ENCODE results near the gene HSD17B12. TPM values are rescaled to one million over a fixed set of nuclear protein-coding genes. Genes with fewer than 3 reads are reported as not detected.
A peak's percentile ranks its signal among the peaks of the same experiment; 100 is the strongest.

The HSD17B12 gene
- 168 and 179 TPM in 2 replicates for total RNA-seq (2014; rRNA removed; shearing (Covaris generic))
- 112 and 128 TPM in 2 replicates for polyA plus RNA-seq (2016; fragmentation: Nextera tagmentation; extraction: Ambion mirVana)
- long read RNA-seq, transcript HSD17B12-201 (11 exons, 2,571 nt) = major isoform, 69 of 86 reads
- long read RNA-seq, partial matches to known transcripts = 7 of 86 reads
- long read RNA-seq, other reads (novel, unspliced or antisense) = 8 of 86 reads

GRCh38 chr11:43680521-43681400, at the start of gene HSD17B12:
TSS of gene HSD17B12 (plus strand) at chr11:43680738. CDS start at chr11:43680828, 90 bp downstream.
- Histone ChIP-seq H3K9me2 (ENCODE audit: insufficient read depth) (no peaks in the 10 kb centered on the region), H3K36me3 (ENCODE audit: insufficient read depth) (no peaks in the 10 kb centered on the region), H3K4me2 (peak within 1 kb of the TSS; percentile 93), H3K27me3 (ENCODE audit: insufficient read depth) (no peaks in the 10 kb centered on the region), H3K4me3 (peak within 1 kb of the TSS; percentile 94), H2AFZ (0 out of 2 replicates have a peak within 1 kb of the TSS, but pooled peaks have one; percentile 1), H3K27ac (ENCODE audit: low read depth) (peak within 1 kb of the TSS; percentile 88), H3K4me1 (ENCODE audit: insufficient read depth) (peaks cover 34% of the 10 kb centered on the region), H4K20me1 (replicated peaks; ENCODE audit: insufficient read depth) (no peaks in the 10 kb centered on the region; the same call in 1 of the 2 replicates), H3F3A (replicated peaks; ENCODE audit: low read depth) (0 out of 2 replicates have a peak, but pooled peaks cover 3% of the 10 kb centered on the region), H3K79me2 (replicated peaks; ENCODE audit: insufficient read depth) (peaks cover 51% of the 10 kb centered on the region)
- peak within 1 kb of the TSS; percentile 98 for H3K4me3 Mint-ChIP-seq
- H3K9me3 Mint-ChIP-seq = peaks cover 20% of the 10 kb centered on the region
- DNase-seq (ENCODE audit: low spot score) = peak; percentile 60
- H3K27me3 Mint-ChIP-seq (ENCODE audit: insufficient read depth, low read depth, poor library complexity) = peaks cover 11% of the 10 kb centered on the region
- peaks cover 42% of the 10 kb centered on the region; the same call in 2 of the 3 replicates for H3K36me3 Mint-ChIP-seq (ENCODE audit: low read depth)
- peak; percentile 96 for ATAC-seq
- peaks cover 26% of the 10 kb centered on the region for H3K4me1 Mint-ChIP-seq
- peak within 1 kb of the TSS; percentile 99 for H3K27ac Mint-ChIP-seq
- TF ChIP-seq REST (IDR thresholded peaks at IDR 0.05; ENCODE audit: unreplicated experiment) (peak; percentile 34), ZNF331 (CRISPR knock-in tag; IDR thresholded peaks at IDR 0.05; ENCODE audit: low read depth) (no peak), ZNF462 (CRISPR knock-in tag; IDR thresholded peaks at IDR 0.05) (no peak), POLR2AphosphoS5 (IDR thresholded peaks at IDR 0.05; ENCODE audit: low read depth) (peak; percentile 96), CREB1 (CRISPR knock-in tag; IDR thresholded peaks at IDR 0.05; ENCODE audit: low read depth) (peak; percentile 89), ETS1 (IDR thresholded peaks at IDR 0.05) (peak; percentile 9), EZH2 (IDR thresholded peaks at IDR 0.05; ENCODE audit: low read depth, unreplicated experiment) (no peak)

Measured in GM23338 (cell line).